Neural crest cell (in vitro differentiated cells): ENCODE results near the gene PDHA1. TPM values are rescaled to one million over a fixed set of nuclear protein-coding genes. Genes with fewer than 3 reads are reported as not detected.

ENCODE experiments used
- DNase-seq: peaks from one replicate; pipeline ENCODE4 v3.0.0; 2021; ENCODE audit warnings: low read depth, mixed read lengths, low spot score
- H3K27ac Mint-ChIP-seq: one replicate; pipeline ENCODE4 v1.8.0; 2021; ENCODE audit warnings: mild to moderate bottlenecking, mixed read lengths; ENCODE audit not compliant: unreplicated experiment
- H3K27me3 Mint-ChIP-seq: 2 replicates; pipeline ENCODE4 v1.8.0; 2021; ENCODE audit warnings: low read depth, mild to moderate bottlenecking, mixed read lengths
- H3K36me3 Mint-ChIP-seq: 2 replicates; pipeline ENCODE4 v1.8.0; 2021; ENCODE audit warnings: low read depth, mild to moderate bottlenecking, mixed read lengths
- H3K4me1 Mint-ChIP-seq: 2 replicates; pipeline ENCODE4 v1.8.0; 2021; ENCODE audit warnings: mixed read lengths
- H3K4me3 Mint-ChIP-seq: one replicate; pipeline ENCODE4 v1.8.0; 2021; ENCODE audit warnings: mild to moderate bottlenecking, mixed read lengths
- H3K9me3 Mint-ChIP-seq: 2 replicates; pipeline ENCODE4 v1.8.0; 2021; ENCODE audit warnings: mixed read lengths
- CTCF ChIP-seq: fragments of 200-600 bp; sonication (generic); conservative IDR thresholded peaks from 2 replicates; pipeline ENCODE4 v1.5.0; 2021; ENCODE audit warnings: antibody characterized with exemption, mild to moderate bottlenecking
- total RNA-seq: library from RNA; stranded (reverse); gene quantifications from 2 replicates; pipeline ENCODE4 v1.2.1, GENCODE V29; 2021

Gene PDHA1
- total RNA-seq, 1 donor from 2014 or later = 178 TPM

GRCh38 chrX:19373351-19373891, 29.7 kb downstream of the PDHA1 start:
- Mint-ChIP-seq H3K36me3 (no peaks in the 10 kb centered on the region), H3K4me3 (no peak overlapping the region)

GRCh38 chrX:19375546-19375945, 31.8 kb downstream of the PDHA1 start:
- no peak for TF ChIP-seq CTCF
- H3K4me3 Mint-ChIP-seq = no peak overlapping the region
- no peak for DNase-seq
- H3K9me3 Mint-ChIP-seq = no peaks in the 10 kb centered on the region
- H3K27me3 Mint-ChIP-seq = peaks cover 3% of the 10 kb centered on the region
- H3K36me3 Mint-ChIP-seq = no peaks in the 10 kb centered on the region
- peaks cover 8% of the 10 kb centered on the region for H3K4me1 Mint-ChIP-seq
- H3K27ac Mint-ChIP-seq = no peak overlapping the region

More at GRCh38 chrX:19373351-19373891, 29.7 kb downstream of the PDHA1 start:
- H3K27ac Mint-ChIP-seq = no peak overlapping the region
- no peak for TF ChIP-seq CTCF
- DNase-seq = no peak
- H3K27me3 Mint-ChIP-seq = peaks cover 3% of the 10 kb centered on the region
- H3K9me3 Mint-ChIP-seq = no peaks in the 10 kb centered on the region
- peaks cover 8% of the 10 kb centered on the region for H3K4me1 Mint-ChIP-seq

GRCh38 chrX:19377799-19378198, 34.1 kb downstream of the PDHA1 start:
- peaks cover under 1% of the 10 kb centered on the region for H3K4me1 Mint-ChIP-seq

GRCh38 chrX:19381326-19381725, 37.6 kb downstream of the PDHA1 start:
- peaks cover 3% of the 10 kb centered on the region for H3K9me3 Mint-ChIP-seq
- H3K36me3 Mint-ChIP-seq = no peaks in the 10 kb centered on the region

More at GRCh38 chrX:19377799-19378198, 34.1 kb downstream of the PDHA1 start:
- no peak for DNase-seq
- H3K4me3 Mint-ChIP-seq = no peak overlapping the region
- no peaks in the 10 kb centered on the region for H3K27me3 Mint-ChIP-seq
- no peak for TF ChIP-seq CTCF
- H3K9me3 Mint-ChIP-seq = no peaks in the 10 kb centered on the region
- no peaks in the 10 kb centered on the region for H3K36me3 Mint-ChIP-seq
- no peak overlapping the region for H3K27ac Mint-ChIP-seq

GRCh38 chrX:19382555-19383145, 38.9 kb downstream of the PDHA1 start:
- DNase-seq = peak; percentile 61
- Mint-ChIP-seq H3K9me3 (peaks cover 3% of the 10 kb centered on the region), H3K27ac (no peak overlapping the region), H3K27me3 (no peaks in the 10 kb centered on the region), H3K4me3 (no peak overlapping the region), H3K4me1 (no peaks in the 10 kb centered on the region), H3K36me3 (no peaks in the 10 kb centered on the region)
- TF ChIP-seq CTCF = peak; percentile 60

More at GRCh38 chrX:19381326-19381725, 37.6 kb downstream of the PDHA1 start:
- DNase-seq = no peak
- Mint-ChIP-seq H3K27ac (no peak overlapping the region), H3K4me3 (no peak overlapping the region), H3K4me1 (no peaks in the 10 kb centered on the region), H3K27me3 (no peaks in the 10 kb centered on the region)
- no peak for TF ChIP-seq CTCF
